Neural progenitor cell (in vitro differentiated cells): ENCODE data around the gene ZHX3.

Experiments used
- EZH2 ChIP-seq: fragments of 200-600 bp; sonication (generic); IDR thresholded peaks from 2 replicates; pipeline ENCODE4 v1.6.1; 2017; ENCODE audit warnings: antibody characterized with exemption, mild to moderate bottlenecking, moderate library complexity
- EZH2phosphoT487 ChIP-seq: fragments of 200-600 bp; sonication (generic); IDR thresholded peaks from 2 replicates; pipeline ENCODE4 v1.6.1; 2017; ENCODE audit warnings: antibody characterized with exemption
- TF ChIP-seq, protein P1 (sequence below): fragments of 200-600 bp; sonication (generic); IDR thresholded peaks from 2 replicates; pipeline ENCODE4 v1.5.1; 2017; ENCODE audit warnings: antibody characterized with exemption, mild to moderate bottlenecking

- TF ChIP-seq, protein P1, sequence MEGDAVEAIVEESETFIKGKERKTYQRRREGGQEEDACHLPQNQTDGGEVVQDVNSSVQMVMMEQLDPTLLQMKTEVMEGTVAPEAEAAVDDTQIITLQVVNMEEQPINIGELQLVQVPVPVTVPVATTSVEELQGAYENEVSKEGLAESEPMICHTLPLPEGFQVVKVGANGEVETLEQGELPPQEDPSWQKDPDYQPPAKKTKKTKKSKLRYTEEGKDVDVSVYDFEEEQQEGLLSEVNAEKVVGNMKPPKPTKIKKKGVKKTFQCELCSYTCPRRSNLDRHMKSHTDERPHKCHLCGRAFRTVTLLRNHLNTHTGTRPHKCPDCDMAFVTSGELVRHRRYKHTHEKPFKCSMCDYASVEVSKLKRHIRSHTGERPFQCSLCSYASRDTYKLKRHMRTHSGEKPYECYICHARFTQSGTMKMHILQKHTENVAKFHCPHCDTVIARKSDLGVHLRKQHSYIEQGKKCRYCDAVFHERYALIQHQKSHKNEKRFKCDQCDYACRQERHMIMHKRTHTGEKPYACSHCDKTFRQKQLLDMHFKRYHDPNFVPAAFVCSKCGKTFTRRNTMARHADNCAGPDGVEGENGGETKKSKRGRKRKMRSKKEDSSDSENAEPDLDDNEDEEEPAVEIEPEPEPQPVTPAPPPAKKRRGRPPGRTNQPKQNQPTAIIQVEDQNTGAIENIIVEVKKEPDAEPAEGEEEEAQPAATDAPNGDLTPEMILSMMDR = no peak
- TF ChIP-seq EZH2 (no peak), EZH2phosphoT487 (no peak)
Observed at GRCh38 chr20:41355598-41356203, 38.2 kb upstream of the ZHX3 start.
